NCI-H1105 (cell line): ENCODE data around the gene TBXAS1.

Source experiments
- DNase-seq: peaks from one replicate; lab custom pipeline; 2025; lab: John Stamatoyannopoulos, UW

The TBXAS1 gene

GRCh38 chr7:139854803-139855497 is 25.9 kb downstream of the TBXAS1 start:
- no peak for DNase-seq

GRCh38 chr7:139855498-139856270 is 26.6 kb downstream of the TBXAS1 start:
- no peak for DNase-seq

DNA sequence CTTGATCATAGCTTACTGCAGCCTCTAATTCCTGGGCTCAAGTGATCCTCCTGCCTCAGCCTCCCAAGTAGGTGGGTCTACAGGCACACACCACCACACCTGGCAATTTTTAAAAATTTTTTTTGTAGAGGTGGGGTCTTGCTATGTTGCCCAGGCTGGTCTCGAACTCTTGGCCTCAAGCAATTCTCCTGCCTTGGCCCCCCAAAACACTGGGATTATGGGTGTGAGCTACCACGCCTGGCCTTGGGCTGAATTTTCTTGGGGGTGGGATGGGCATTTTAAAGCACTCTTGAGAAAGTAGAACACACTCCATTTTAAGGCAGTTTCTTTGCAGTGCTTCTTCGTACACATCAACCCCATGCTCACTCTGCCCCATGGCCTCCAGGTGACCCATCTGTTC is 28.7 kb downstream of the TBXAS1 start:
- no peak for DNase-seq

DNA sequence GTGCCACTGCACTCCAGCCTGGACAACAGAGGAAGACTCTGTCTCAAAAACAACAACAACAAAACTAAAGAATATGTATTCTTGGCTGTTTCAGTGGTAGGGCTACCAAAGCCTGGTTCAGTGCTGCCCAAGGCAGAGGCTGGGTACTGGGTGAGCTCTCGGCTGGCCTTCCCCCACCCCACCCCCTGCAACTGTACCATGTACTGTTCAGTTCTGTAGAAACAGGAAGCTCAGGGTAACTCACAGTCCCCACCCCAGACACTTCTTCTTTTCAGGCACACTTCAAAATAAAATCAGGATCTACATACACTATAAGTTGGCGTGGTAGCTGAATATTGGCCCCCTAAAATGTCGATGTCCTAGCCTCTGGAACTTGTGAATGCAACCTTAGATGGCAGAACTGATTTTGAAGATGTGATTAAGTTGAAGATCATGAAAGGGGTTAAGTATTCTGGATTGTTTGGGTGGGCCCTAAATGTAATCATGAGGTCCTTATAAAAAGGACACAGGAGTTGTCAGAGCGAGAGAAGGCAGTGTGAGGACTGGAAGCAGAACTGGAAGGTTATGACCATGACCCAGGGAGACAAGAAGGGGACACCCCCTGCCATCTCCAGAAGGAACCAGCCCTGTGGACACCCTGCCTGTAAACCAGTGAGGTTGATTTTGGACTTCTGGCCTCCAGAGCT is 31.2 kb downstream of the TBXAS1 start:
- no peak for DNase-seq

DNA sequence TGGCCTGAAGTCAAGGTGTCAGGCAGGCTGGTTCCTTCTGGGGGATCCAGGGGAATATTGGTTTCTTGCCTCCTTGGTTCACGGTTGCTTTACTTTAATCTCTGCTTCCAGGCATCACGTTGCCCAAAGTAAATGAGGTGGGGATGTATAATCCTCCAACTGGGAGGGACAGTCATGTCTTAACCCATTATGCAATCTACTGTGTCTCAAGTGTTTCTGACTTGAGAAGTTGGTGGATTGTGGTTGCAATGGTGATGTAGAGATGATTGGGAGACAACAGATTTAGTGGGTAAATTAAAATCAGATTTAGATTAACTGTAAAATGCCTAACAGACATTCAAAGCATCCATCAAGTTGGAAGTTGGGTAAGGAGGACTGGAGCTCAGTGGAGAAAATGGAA is 32.7 kb downstream of the TBXAS1 start:
- DNase-seq, result no peak

- no peak for DNase-seq
Measured at GRCh38 chr7:139866047-139866837, 37.2 kb downstream of the TBXAS1 start.

DNA sequence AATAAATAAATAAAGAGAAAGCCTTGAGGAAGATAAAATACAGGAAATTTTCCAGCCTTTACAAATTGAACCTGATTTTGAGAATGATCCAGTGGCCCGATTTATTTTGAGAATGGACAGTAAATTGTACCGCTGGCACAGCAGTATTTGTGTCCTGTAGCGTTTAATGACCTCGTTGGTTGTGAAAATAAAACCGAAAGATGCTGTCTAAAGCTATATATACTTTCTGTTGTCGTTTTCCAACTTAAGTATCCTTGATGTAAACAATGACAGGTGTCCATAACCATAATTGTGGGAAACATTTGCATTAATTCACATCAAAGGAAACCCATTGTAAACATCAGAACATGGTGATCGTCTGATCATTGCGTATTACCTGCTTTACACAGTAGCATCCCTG is 38.8 kb downstream of the TBXAS1 start:
- no peak for DNase-seq

DNA sequence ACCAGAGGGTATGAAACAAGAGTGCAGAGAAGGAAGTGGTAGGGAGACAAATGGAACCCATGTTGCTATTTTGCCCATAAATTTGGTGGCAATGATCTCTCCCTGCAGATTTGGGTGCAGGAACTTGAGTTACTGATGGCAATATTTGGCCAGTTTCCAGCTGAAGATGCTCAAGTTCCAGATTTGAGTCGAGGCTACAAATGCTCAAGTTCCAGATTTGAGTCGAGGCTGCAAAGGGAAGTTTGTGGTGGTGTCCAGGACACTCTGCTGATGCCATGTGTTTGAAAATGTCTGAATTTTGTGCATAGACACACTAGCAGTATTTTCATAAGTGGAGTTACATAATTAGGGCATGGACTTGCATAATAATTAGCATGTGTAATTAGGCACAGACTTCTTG is 40.8 kb downstream of the TBXAS1 start:
- DNase-seq, result no peak

DNA sequence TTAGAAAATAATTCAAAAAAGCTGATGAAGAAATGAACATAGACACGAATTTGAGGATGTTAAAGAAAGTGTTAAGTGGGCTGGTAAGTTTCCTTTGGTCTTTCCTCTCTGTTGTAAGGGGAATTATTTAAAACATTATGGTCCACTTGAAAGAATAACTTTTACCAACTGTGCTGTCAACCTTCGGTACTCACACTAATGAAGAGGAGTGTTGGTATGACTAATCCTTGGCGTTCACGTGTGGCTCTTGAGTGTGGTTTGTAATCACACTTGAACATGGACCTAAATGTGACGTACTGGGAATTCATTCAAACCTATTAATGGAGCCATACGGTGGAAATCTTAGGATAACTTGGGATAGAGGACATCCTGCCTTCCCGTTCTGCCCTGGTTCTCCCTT is 41.3 kb downstream of the TBXAS1 start:
- no peak for DNase-seq

DNA sequence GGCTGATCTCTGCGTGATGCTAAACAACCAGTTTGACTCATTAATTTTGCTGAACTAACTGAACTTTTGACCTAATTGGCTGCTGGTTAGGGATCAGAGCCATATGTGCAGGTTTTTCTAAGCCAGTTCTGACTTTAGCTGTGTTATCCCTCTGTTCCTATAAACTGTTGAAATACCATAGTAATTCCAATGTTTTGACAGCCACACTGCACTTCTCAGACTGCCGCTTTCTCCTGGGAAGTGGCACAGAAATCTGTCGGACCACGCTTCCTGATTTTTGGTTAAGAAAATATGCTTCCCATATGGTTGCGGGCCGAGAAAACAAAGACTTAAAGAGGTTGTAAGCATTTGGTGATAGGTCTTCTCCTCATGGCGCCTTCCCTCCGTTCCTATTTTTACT is 42.3 kb downstream of the TBXAS1 start:
- DNase-seq, result no peak

- DNase-seq, result no peak
Measured at GRCh38 chr7:139871820-139872219, 42.8 kb downstream of the TBXAS1 start.

DNA sequence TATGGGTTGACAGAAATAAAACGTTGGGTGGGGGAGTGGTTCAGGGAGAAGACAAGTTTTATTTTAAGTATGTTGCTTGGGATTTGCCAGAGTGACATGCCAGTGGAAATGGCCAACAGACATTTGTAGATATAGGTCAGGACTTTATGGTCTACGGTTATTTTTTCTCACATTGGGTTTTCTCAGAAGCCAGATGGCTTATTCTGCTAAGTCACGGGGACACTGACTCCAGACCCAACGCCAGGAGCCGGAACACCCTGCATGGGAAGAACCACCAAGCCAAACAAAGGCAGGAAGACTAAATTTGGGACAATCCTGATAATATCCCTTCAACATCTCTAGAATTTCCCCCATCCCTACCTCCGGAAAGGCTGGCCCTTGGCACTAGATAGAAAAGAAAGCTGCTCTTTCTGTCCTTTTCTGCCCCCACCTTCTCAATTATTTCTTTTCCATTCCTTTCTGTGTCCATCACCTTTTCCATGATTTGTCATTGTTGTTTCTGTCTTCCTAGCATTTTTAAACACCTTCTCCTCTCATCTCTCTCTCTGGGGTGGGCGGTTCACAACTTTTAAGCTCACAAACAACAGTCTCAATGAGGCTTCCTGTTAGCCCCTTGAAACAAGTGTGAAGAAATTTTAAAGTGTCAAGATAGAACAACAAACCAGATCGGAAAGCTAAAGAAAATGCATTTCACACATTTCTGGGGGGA is 44.7 kb downstream of the TBXAS1 start:
- no peak for DNase-seq

- no peak for DNase-seq
Measured at GRCh38 chr7:139874302-139874629, 45.2 kb downstream of the TBXAS1 start.

DNA sequence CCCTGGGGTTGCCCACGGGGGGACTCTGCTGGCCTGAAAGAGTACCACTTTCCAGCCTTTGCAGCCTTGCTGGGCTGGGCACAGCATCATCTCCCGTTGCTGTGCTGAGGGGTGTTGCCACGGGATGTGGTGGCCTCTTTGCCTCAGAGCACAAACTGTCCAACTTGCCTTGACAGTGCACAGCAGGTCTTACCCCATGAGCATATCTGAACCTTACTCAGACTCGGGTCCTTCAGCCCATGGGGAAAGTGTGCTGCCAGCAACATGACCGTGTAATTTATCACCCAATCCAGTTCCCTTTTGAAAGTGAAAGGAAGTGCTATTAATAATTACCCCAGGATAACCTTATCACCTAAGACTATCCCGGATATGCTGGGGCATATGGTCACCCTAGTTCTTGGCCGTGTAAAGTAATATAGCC is 46.8 kb downstream of the TBXAS1 start:
- DNase-seq, result no peak

GRCh38 chr7:139876622-139877283 is 47.7 kb downstream of the TBXAS1 start:
- no peak for DNase-seq

DNA sequence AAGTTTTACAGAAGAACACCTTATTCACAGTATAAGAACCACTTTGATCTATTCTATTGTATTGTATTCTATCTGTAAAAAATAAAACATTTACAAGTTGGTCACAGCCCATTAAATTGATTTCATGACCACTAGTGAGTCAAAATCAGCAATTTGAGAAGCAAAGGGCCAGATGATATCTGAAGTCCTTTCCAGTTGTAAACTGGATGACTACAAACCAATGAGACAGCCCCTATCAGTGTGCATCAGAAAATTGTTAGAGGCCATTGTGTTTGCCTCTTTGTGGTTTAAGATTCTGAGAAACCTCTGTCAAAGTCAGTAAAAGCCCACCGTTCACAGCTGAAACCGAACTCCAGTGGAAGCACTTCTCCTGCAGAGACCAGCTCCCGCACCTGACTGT is 54.8 kb downstream of the TBXAS1 start:
- no peak for DNase-seq

- no peak for DNase-seq
Measured at GRCh38 chr7:139884441-139884840, 55.4 kb downstream of the TBXAS1 start.

- no peak for DNase-seq
Measured at GRCh38 chr7:139885511-139885910, 56.4 kb downstream of the TBXAS1 start.

DNA sequence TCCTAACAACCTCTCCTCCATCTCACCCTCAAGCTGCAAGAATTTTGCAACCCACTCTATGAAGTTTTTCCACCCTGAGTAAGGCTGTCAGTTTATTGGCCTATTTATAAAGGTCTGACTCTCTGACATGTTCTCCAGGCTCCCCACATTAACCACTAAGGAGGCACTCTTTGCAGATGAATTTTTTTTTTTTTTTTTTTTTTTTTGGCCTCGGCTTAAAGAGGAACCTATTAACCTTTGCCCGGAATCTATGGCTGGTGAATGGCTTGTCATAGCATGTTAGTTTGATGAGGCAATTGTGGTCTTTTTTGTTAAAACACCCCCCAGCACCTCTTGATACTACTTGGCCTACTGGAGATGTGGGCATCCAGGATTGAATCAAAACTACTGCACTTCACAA is 57.1 kb downstream of the TBXAS1 start:
- no peak for DNase-seq

DNA sequence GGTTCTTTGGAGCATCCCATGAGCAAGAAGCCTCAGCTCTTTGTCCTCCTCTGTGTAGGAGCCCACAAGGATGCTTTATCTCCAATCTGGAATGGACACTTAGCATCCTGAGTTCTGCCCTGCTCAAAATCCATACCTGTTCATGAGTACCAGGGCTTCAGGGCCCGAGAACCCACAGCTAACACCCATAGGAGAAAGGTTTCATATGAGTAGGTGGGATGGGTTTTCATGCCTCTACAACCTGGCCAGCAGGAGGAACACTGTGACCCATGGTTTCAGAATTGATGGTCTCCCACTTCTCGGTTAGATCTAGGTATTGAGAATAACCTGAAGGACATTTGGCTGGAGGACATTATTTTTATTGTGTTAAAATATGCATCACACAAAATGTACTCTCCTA is 57.8 kb downstream of the TBXAS1 start:
- no peak for DNase-seq

- no peak for DNase-seq
Measured at GRCh38 chr7:139887992-139888481, 59.0 kb downstream of the TBXAS1 start.
